Hepatocyte (in vitro differentiated cells): ENCODE data around the gene RUNX1. TPM values are rescaled to one million over a fixed set of nuclear protein-coding genes. Genes with fewer than 3 reads are reported as not detected.

Source experiments
- DNase-seq: peaks from one replicate; pipeline ENCODE4 v3.0.0-alpha.2; 2016; ENCODE audit warnings: low spot score
- H2AFZ ChIP-seq: fragments of 200-600 bp; sonication (generic); 2 replicates; pipeline ENCODE4 v1.6.0; 2016; ENCODE audit warnings: antibody characterized with exemption, mild to moderate bottlenecking
- H3K27ac ChIP-seq: fragments of 200-600 bp; sonication (generic); 2 replicates; pipeline ENCODE4 v1.5.1; 2016; ENCODE audit warnings: mild to moderate bottlenecking
- H3K27me3 ChIP-seq: fragments of 200-600 bp; sonication (generic); 2 replicates; pipeline ENCODE4 v1.6.1; 2016
- H3K36me3 ChIP-seq: fragments of 200-600 bp; sonication (generic); replicated peaks from 2 replicates; pipeline ENCODE4 v1.5.1; 2016; ENCODE audit warnings: low read depth; ENCODE audit not compliant: insufficient read depth
- H3K4me1 ChIP-seq: fragments of 200-600 bp; sonication (generic); 2 replicates; pipeline ENCODE4 v1.5.1; 2016; ENCODE audit warnings: mild to moderate bottlenecking, moderate library complexity; ENCODE audit not compliant: insufficient read depth
- H3K4me2 ChIP-seq: fragments of 200-600 bp; sonication (generic); 2 replicates; pipeline ENCODE4 v1.6.0; 2016
- H3K4me3 ChIP-seq: fragments of 200-600 bp; sonication (generic); 2 replicates; pipeline ENCODE4 v1.5.1; 2016; ENCODE audit warnings: mild to moderate bottlenecking
- H3K79me2 ChIP-seq: fragments of 200-600 bp; sonication (generic); 2 replicates; pipeline ENCODE4 v1.6.0; 2017; ENCODE audit warnings: mild to moderate bottlenecking
- H3K9me2 ChIP-seq: fragments of 200-600 bp; sonication (generic); replicated peaks from 2 replicates; pipeline ENCODE4 v1.6.0; 2017; ENCODE audit warnings: mild to moderate bottlenecking; ENCODE audit not compliant: insufficient read depth
- H3K9me3 ChIP-seq: fragments of 200-600 bp; sonication (generic); 2 replicates; pipeline ENCODE4 v1.5.1; 2016; ENCODE audit warnings: low read depth, mild to moderate bottlenecking
- H4K20me1 ChIP-seq: fragments of 200-600 bp; sonication (generic); 2 replicates; pipeline ENCODE4 v1.6.0; 2016; ENCODE audit warnings: mild to moderate bottlenecking; ENCODE audit not compliant: insufficient read depth, poor library complexity, severe bottlenecking
- EZH2 ChIP-seq: fragments of 200-600 bp; sonication (generic); IDR thresholded peaks from 2 replicates; pipeline ENCODE4 v1.6.1; 2016; ENCODE audit warnings: antibody characterized with exemption, mild to moderate bottlenecking, borderline replicate concordance
- EZH2phosphoT487 ChIP-seq: fragments of 200-600 bp; sonication (generic); IDR thresholded peaks from one replicate; pipeline ENCODE4 v1.6.1; 2018; ENCODE audit warnings: antibody characterized with exemption, mild to moderate bottlenecking, low read depth, moderate library complexity; ENCODE audit not compliant: unreplicated experiment, severe bottlenecking
- WGBS: methylation state at CpG from one replicate; pipeline ENCODE4 v1.1.6; 2016; ENCODE audit warnings: low lambda C conversion rate; ENCODE audit errors: missing lambda C conversion rate; 5-methylcytosine and 5-hydroxymethylcytosine counted together
- polyA plus RNA-seq: library from polyadenylated mRNA; unstranded; fragments of >200 nt; fragmentation: Nextera tagmentation; extraction: Ambion mirVana; gene quantifications from 2 replicates; pipeline ENCODE4 v1.2.1, GENCODE V29; 2016
- total RNA-seq: library from RNA; depleted of rRNA; stranded (reverse); fragments of >200 nt; gene quantifications from 2 replicates; pipeline ENCODE4 v1.2.3, GENCODE V29; 2014
- TF ChIP-seq, protein P1 (sequence below): fragments of 200-600 bp; sonication (generic); IDR thresholded peaks from 2 replicates; pipeline ENCODE4 v1.5.1; 2016; ENCODE audit warnings: antibody characterized with exemption, mild to moderate bottlenecking; ENCODE audit not compliant: poor library complexity

Gene RUNX1
- total and polyA plus RNA-seq, 2 experiments from 2014 or later: 8.5 to 10.9 TPM

DNA sequence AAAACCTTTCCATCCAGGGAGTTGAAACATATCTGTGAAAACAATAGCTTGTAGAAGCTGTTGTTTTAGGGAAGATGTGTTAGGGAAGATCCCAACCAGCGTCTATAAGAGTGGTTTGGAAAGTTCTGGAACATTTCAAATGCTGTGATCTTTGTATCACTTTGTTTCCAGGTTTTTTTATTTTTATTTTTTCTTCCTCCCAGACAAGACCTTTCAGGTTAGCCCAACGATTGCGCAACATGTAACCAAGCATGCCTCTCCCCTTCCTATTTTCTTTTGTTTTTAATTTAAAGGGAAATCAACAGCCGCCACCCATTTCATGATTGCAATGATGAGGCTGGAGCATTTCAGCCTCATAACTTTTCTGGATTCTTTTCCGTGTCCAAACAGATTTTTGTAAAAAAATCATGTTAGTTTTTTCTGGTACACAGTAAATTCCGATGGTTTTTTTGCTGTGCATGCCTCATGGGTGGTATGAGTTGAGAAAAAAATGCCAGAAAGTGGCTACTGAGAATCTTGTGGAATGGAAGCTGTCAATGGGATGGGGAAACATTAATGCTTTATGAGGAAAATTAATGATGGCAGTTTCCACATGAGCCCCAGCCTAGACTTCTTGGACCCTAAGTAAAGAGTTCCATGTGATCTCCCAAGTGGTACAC lies 109.3 kb downstream of the RUNX1 start:
- Histone ChIP-seq H3K9me3 (no peaks in the 10 kb centered on the region), H4K20me1 (no peaks in the 10 kb centered on the region), H3K4me3 (no peak overlapping the region), H3K79me2 (no peaks in the 10 kb centered on the region), H3K4me1 (peaks cover 16% of the 10 kb centered on the region), H3K27me3 (no peaks in the 10 kb centered on the region), H2AFZ (no peak overlapping the region), H3K27ac (no peak overlapping the region), H3K36me3 (no peaks in the 10 kb centered on the region), H3K4me2 (no peak overlapping the region), H3K9me2 (no peaks in the 10 kb centered on the region)
- TF ChIP-seq EZH2phosphoT487 (no peak), EZH2 (no peak)
- TF ChIP-seq, protein P1, sequence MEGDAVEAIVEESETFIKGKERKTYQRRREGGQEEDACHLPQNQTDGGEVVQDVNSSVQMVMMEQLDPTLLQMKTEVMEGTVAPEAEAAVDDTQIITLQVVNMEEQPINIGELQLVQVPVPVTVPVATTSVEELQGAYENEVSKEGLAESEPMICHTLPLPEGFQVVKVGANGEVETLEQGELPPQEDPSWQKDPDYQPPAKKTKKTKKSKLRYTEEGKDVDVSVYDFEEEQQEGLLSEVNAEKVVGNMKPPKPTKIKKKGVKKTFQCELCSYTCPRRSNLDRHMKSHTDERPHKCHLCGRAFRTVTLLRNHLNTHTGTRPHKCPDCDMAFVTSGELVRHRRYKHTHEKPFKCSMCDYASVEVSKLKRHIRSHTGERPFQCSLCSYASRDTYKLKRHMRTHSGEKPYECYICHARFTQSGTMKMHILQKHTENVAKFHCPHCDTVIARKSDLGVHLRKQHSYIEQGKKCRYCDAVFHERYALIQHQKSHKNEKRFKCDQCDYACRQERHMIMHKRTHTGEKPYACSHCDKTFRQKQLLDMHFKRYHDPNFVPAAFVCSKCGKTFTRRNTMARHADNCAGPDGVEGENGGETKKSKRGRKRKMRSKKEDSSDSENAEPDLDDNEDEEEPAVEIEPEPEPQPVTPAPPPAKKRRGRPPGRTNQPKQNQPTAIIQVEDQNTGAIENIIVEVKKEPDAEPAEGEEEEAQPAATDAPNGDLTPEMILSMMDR: no peak
- 85% methylated on average over 6 of the region's 6 CpGs for WGBS
- no peak for DNase-seq

DNA sequence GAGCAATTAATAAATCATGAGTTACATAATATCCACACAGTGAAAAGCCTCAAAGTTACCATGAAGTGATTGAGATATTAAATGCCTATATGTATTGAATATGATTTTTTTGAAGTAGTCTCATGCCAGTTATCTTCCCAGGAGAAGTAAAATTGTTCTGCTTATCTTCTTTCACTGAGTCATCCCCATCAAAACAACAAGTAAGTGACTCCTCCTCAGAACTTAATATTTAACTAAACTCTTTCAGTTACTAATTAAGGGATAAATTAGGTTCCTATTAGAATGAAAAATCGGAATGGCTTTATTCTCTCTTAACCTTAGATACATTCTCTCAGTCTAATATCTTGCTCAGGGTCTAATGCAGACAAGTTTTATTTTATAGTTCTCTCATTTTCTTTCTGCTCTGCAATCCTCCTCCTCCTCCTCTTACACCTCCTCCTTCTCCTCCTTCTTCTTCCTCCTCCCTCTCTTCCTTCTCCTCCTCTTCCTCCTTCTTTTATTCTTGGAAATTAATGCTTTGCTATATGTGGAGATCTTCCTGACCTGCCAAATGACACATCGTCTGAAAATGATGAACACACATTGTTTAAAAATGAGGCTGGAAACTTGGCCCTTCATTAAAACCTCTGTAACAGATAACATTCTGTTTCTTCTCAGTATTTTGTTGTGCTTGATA lies 110.9 kb downstream of the RUNX1 start:
- no peak overlapping the region for H3K4me3 ChIP-seq
- no peaks in the 10 kb centered on the region for H3K9me3 ChIP-seq
- 85% methylated on average over 2 of the region's 2 CpGs for WGBS
- no peaks in the 10 kb centered on the region for H3K9me2 ChIP-seq
- no peaks in the 10 kb centered on the region for H4K20me1 ChIP-seq
- H3K4me2 ChIP-seq: no peak overlapping the region
- H3K36me3 ChIP-seq: no peaks in the 10 kb centered on the region
- peaks cover 16% of the 10 kb centered on the region for H3K4me1 ChIP-seq
- TF ChIP-seq, protein P1: no peak
- TF ChIP-seq EZH2: no peak
- no peak for TF ChIP-seq EZH2phosphoT487
- DNase-seq: no peak
- no peaks in the 10 kb centered on the region for H3K27me3 ChIP-seq
- H2AFZ ChIP-seq: no peak overlapping the region
- no peak overlapping the region for H3K27ac ChIP-seq
- no peaks in the 10 kb centered on the region for H3K79me2 ChIP-seq

DNA sequence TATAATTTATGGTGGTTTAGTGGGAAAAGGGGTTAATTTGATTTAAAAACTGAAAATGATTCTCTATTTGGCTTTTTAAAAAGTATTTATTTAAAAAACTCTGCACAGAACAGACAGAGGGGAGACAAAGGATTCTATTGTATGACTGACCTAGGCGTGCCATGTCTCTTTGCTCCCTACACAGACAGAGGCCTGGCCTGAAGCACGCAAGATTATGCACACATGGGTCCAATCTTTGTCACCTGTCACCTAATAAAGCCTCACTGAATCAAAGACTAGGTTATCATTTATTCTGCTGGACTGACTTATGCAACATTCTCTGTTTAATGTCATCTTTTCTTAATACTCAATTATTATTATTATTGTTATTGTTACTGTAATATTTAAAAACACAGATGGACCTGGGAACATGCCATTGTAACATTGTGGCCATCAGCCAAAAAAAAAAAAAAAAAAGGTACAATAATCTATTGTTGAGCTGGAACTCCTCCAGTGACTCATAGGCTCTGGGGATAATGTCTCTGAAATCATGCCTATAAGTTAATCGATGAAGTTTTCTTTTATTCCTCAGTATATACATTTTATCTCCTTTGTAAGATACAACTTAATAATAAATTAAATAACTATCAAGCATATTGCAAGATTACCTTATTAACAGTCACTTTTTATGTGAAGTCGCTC lies 112.1 kb downstream of the RUNX1 start:
- Histone ChIP-seq H3K4me1 (peaks cover 16% of the 10 kb centered on the region), H3K79me2 (no peaks in the 10 kb centered on the region), H3K9me2 (no peaks in the 10 kb centered on the region), H3K4me3 (no peak overlapping the region), H2AFZ (no peak overlapping the region), H4K20me1 (no peaks in the 10 kb centered on the region), H3K27ac (peak overlapping the region; percentile 63), H3K9me3 (no peaks in the 10 kb centered on the region), H3K36me3 (no peaks in the 10 kb centered on the region), H3K27me3 (no peaks in the 10 kb centered on the region), H3K4me2 (peak overlapping the region; percentile 58)
- TF ChIP-seq EZH2phosphoT487 (no peak), EZH2 (no peak)
- TF ChIP-seq, protein P1: no peak
- DNase-seq: no peak
- 72% methylated on average over 4 of the region's 4 CpGs for WGBS
